ENCODE results near the gene EVL. TPM values are rescaled to one million over a fixed set of nuclear protein-coding genes. Genes with fewer than 3 reads are reported as not detected.

Gene EVL
- total RNA-seq, 6 experiments from 2014 or later: 1.2 to 4.8 (median 2.0) TPM

DNA sequence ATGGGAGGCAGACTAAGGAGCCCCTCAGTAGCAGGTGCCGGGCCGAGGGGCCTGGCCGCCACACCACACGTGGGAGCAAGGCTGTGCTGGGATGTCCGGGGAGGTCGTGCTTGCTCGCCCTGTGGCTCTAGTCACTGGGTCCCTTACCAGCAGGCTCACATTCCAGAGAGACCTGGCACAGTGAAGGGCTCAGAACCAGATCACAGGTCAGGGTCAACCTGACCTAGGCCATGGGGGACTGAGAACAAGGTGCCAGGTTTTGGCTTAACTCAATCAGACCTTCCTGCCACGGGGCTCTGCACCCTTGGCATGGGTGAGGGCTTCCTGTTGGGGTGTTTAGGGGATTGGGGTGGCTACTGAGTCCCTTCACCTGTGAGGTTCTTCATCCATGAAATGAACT is 72.0 kb downstream of the EVL start:
- TF ChIP-seq, protein P1, sequence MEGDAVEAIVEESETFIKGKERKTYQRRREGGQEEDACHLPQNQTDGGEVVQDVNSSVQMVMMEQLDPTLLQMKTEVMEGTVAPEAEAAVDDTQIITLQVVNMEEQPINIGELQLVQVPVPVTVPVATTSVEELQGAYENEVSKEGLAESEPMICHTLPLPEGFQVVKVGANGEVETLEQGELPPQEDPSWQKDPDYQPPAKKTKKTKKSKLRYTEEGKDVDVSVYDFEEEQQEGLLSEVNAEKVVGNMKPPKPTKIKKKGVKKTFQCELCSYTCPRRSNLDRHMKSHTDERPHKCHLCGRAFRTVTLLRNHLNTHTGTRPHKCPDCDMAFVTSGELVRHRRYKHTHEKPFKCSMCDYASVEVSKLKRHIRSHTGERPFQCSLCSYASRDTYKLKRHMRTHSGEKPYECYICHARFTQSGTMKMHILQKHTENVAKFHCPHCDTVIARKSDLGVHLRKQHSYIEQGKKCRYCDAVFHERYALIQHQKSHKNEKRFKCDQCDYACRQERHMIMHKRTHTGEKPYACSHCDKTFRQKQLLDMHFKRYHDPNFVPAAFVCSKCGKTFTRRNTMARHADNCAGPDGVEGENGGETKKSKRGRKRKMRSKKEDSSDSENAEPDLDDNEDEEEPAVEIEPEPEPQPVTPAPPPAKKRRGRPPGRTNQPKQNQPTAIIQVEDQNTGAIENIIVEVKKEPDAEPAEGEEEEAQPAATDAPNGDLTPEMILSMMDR (IDR thresholded peaks at IDR 0.05): no peak
- Mint-ChIP-seq H3K9me3 (no peaks in the 10 kb centered on the region), H3K4me3 (no peak overlapping the region), H3K27ac (no peak overlapping the region), H3K27me3 (ENCODE audit: insufficient read depth) (peaks cover 24% of the 10 kb centered on the region), H3K36me3 (ENCODE audit: low read depth) (no peaks in the 10 kb centered on the region), H3K4me1 (ENCODE audit: low read depth) (no peaks in the 10 kb centered on the region; the same call in 1 of the 2 replicates)
- no peak for DNase-seq

DNA sequence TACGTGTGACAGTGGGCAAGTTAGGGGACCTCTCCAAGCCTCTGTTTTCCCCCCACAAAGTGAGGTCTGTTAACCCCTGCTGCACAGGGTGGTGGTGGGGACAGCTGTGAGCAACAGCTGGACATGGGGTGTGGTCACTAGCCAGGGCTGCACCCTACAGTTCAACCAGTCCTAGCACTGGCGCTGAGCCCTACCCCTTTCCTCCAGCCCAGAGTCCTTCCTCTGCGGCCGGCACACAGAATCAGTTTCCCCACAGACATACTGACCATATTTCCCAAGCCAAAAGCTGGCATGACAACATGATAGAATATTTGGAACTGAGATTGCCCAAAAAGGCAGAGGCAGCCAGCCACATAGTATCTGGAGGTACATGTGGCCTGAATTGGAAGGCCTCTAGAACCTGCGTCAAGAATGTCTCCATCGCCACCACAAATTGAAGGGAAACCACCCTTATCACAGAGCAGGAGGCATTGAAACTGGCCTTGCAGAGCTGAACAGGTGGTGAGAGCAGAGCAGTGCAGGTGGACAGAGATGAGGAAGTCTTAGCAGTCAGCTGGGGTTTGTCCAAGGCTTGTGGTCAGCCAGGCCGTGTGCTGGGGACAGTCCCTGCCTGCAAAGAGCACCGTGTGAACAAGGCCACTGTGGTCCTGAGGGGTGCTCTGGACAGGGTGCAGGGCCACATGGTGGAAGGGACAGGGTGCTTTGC is 73.0 kb downstream of the EVL start:
- Mint-ChIP-seq H3K4me1 (ENCODE audit: low read depth) (no peaks in the 10 kb centered on the region), H3K9me3 (no peaks in the 10 kb centered on the region), H3K27me3 (ENCODE audit: insufficient read depth) (peaks cover 24% of the 10 kb centered on the region), H3K36me3 (ENCODE audit: low read depth) (no peaks in the 10 kb centered on the region), H3K4me3 (no peak overlapping the region), H3K27ac (no peak overlapping the region)
- DNase-seq: no peak
- TF ChIP-seq, protein P1 (IDR thresholded peaks at IDR 0.05): no peak

DNA sequence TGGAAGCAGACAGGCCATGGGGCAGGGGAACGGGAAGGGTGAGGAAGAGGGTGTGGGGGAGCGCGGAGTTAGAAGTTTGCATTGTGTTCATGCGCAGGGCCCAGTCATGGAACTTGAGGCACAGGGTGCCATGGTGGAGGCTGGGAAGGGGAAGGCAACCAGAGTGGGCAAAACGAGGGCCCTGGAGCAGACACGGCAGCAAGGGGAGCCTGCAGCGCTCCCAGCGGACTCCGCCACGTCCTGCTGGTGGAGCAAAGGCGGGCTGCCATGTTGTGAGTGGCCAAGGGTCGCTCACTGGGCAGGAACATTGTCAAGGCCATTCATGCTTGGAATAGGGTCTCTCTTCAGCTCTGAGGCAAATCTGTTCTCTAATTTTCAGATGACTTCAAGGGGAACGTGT is 73.7 kb downstream of the EVL start:
- Mint-ChIP-seq H3K36me3 (ENCODE audit: low read depth) (no peaks in the 10 kb centered on the region), H3K27ac (no peak overlapping the region), H3K27me3 (ENCODE audit: insufficient read depth) (peaks cover 20% of the 10 kb centered on the region), H3K4me3 (no peak overlapping the region), H3K4me1 (ENCODE audit: low read depth) (no peaks in the 10 kb centered on the region), H3K9me3 (no peaks in the 10 kb centered on the region)
- no peak for DNase-seq
- TF ChIP-seq, protein P1 (IDR thresholded peaks at IDR 0.05): no peak

DNA sequence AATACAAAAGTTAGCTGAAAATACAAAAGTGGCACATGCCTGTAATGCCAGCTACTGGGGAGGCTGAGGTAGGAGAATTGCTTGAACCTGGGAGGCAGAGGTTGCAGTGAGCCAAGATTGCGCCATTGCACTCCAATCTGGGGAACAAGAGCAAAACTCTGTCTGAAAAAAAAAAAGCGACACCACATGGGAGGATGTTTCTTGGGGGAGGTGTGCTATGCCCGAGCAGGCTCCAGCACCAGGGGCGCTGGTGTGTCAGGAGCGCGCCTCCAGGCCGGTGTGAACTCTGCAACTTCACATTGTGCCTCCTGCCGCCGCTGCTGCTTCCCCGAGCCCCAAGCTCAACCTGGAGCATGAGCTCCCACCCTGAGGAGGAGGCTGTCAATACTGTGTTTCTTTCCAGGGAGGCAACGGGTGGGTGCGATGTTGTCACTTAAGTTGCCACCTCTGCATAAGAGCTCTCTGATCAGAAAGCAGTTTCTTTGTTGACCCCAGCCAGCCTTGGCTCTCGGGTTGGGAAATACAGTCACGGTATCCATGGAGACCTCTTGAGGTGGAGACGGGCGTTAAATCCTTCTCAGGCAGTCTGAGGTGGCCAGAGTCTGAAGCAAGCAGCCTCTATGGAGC is 75.3 kb downstream of the EVL start:
- no peak overlapping the region for H3K27ac Mint-ChIP-seq
- TF ChIP-seq, protein P1 (IDR thresholded peaks at IDR 0.05): no peak
- DNase-seq: no peak
- no peak overlapping the region for H3K4me3 Mint-ChIP-seq
- H3K9me3 Mint-ChIP-seq: no peaks in the 10 kb centered on the region
- peaks cover 12% of the 10 kb centered on the region for H3K27me3 Mint-ChIP-seq (ENCODE audit: insufficient read depth)
- H3K36me3 Mint-ChIP-seq (ENCODE audit: low read depth): no peaks in the 10 kb centered on the region
- no peaks in the 10 kb centered on the region for H3K4me1 Mint-ChIP-seq (ENCODE audit: low read depth)

DNA sequence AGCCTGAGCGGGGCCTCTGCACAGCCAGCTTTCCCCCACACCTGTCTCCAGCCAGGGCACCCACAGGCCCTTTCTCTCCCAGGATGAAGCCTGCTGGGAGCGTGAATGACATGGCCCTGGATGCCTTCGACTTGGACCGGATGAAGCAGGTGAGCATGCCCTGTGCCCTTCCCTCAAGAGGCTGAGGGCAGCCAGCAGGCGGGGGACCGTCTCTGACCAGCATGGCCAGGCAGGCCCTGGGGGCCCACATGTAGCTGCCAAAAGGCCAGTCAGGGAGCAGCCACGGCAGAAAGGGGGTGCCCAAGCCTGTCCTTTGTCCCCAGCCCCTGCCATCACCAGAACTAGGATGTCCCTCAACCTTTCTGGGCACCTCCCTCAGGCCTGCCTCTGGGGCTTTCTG is 75.9 kb downstream of the EVL start:
- H3K4me3 Mint-ChIP-seq: no peak overlapping the region
- no peak overlapping the region for H3K27ac Mint-ChIP-seq
- H3K36me3 Mint-ChIP-seq (ENCODE audit: low read depth): no peaks in the 10 kb centered on the region
- H3K9me3 Mint-ChIP-seq: no peaks in the 10 kb centered on the region
- DNase-seq: no peak
- H3K27me3 Mint-ChIP-seq (ENCODE audit: insufficient read depth): peaks cover 12% of the 10 kb centered on the region
- TF ChIP-seq, protein P1 (IDR thresholded peaks at IDR 0.05): no peak
- H3K4me1 Mint-ChIP-seq (ENCODE audit: low read depth): no peaks in the 10 kb centered on the region
